MCF 10A (cell line): ENCODE measurements around the gene GPC4. TPM values are rescaled to one million over a fixed set of nuclear protein-coding genes. Genes with fewer than 3 reads are reported as not detected.

Experiments
- BruUV-seq: library from RNA; stranded (reverse); fragments of 400-500 nt; replicated peaks from 2 replicates; lab custom pipeline; 2021; lab: Mats Ljungman, UMichigan
- CTCF ChIA-PET: fragments of 300-600 bp; sonication (Branson Sonifier 250); formaldehyde crosslinking; extraction: SDS; loops from one replicate; lab custom pipeline; 2021; ENCODE audit warnings: antibody characterized with exemption, inconsistent platforms; lab: Yijun Ruan, JAX
- POLR2A ChIA-PET: fragments of 300-600, 350-650 bp; sonication (Branson Sonifier 250); formaldehyde crosslinking; extraction: SDS; loops from one replicate; lab custom pipeline; 2020; ENCODE audit warnings: antibody characterized with exemption, inconsistent platforms; lab: Yijun Ruan, JAX
- DNase-seq: peaks from one replicate; pipeline ENCODE4 v3.0.0-alpha.2; 2018; ENCODE audit not compliant: unreplicated experiment
- H3K27ac Mint-ChIP-seq: one replicate; pipeline ENCODE4 v1.8.0; 2022; ENCODE audit warnings: mild to moderate bottlenecking, low read depth, mixed read lengths; ENCODE audit not compliant: unreplicated experiment
- H3K27me3 Mint-ChIP-seq: one replicate; pipeline ENCODE4 v1.8.0; 2022; ENCODE audit warnings: mixed read lengths; ENCODE audit not compliant: insufficient read depth, unreplicated experiment
- H3K36me3 Mint-ChIP-seq: one replicate; pipeline ENCODE4 v1.8.0; 2022; ENCODE audit warnings: mild to moderate bottlenecking, moderate library complexity, mixed read lengths; ENCODE audit not compliant: insufficient read depth, unreplicated experiment
- H3K4me1 Mint-ChIP-seq: one replicate; pipeline ENCODE4 v1.8.0; 2022; ENCODE audit warnings: mixed read lengths; ENCODE audit not compliant: insufficient read depth, unreplicated experiment
- H3K4me3 Mint-ChIP-seq: one replicate; pipeline ENCODE4 v1.8.0; 2022; ENCODE audit warnings: mild to moderate bottlenecking, moderate library complexity, mixed read lengths; ENCODE audit not compliant: unreplicated experiment
- H3K9me3 Mint-ChIP-seq: one replicate; pipeline ENCODE4 v1.8.0; 2022; ENCODE audit warnings: mixed read lengths; ENCODE audit not compliant: unreplicated experiment
- CTCF ChIP-seq: fragments of 200-600 bp; IDR thresholded peaks from one replicate; pipeline ENCODE4 v1.8.0; 2022; ENCODE audit warnings: antibody characterized with exemption, mild to moderate bottlenecking; ENCODE audit not compliant: unreplicated experiment
- intact Hi-C: fragments of 100-400 bp; cut with micrococcal nuclease; formaldehyde crosslinking; loops from 2 replicates; pipeline ENCODE4 v1.14.1; 2022
- total RNA-seq: library from RNA; stranded (reverse); gene quantifications from 2 replicates; pipeline ENCODE4 v1.2.3, GENCODE V29; 2022

GPC4 gene
- total RNA-seq, 1 experiment from 2014 or later: 1.4 TPM

- intact Hi-C loops: no loop called here
- TF ChIP-seq CTCF: no peak
- POLR2A ChIA-PET: no interaction called here
- no peaks in the 10 kb centered on the region for H3K9me3 Mint-ChIP-seq
- no peak overlapping the region for H3K4me3 Mint-ChIP-seq
- DNase-seq: no peak
- no peaks in the 10 kb centered on the region for H3K4me1 Mint-ChIP-seq
- CTCF ChIA-PET: no interaction called here
- H3K27me3 Mint-ChIP-seq: peaks cover 70% of the 10 kb centered on the region
- no TSS peak for BruUV-seq
- H3K36me3 Mint-ChIP-seq: no peaks in the 10 kb centered on the region
- H3K27ac Mint-ChIP-seq: no peak overlapping the region
Observed at GRCh38 chrX:133384454-133384853, 30.8 kb downstream of the GPC4 start.

GRCh38 chrX:133380711-133381619 is 34.3 kb downstream of the GPC4 start:
- intact Hi-C loops: no loop called here
- Mint-ChIP-seq H3K4me3 (no peak overlapping the region), H3K9me3 (no peaks in the 10 kb centered on the region), H3K36me3 (no peaks in the 10 kb centered on the region), H3K27me3 (peaks cover 59% of the 10 kb centered on the region), H3K4me1 (no peaks in the 10 kb centered on the region), H3K27ac (no peak overlapping the region)
- TF ChIP-seq CTCF: no peak
- BruUV-seq: no TSS peak
- ChIA-PET POLR2A (no interaction called here), CTCF (interaction anchor here (0.6 kb wide), 3 partner anchors 9 to 413 kb away, joined by 3 read pairs; no protein-coding TSS in a partner anchor)
- DNase-seq: no peak

GRCh38 chrX:133376422-133376821 is 38.9 kb downstream of the GPC4 start:
- Mint-ChIP-seq H3K27ac (no peak overlapping the region), H3K27me3 (peaks cover 54% of the 10 kb centered on the region), H3K4me3 (no peak overlapping the region), H3K9me3 (no peaks in the 10 kb centered on the region), H3K36me3 (no peaks in the 10 kb centered on the region), H3K4me1 (no peaks in the 10 kb centered on the region)
- no TSS peak for BruUV-seq
- TF ChIP-seq CTCF: no peak
- intact Hi-C loops: no loop called here
- POLR2A ChIA-PET: no interaction called here
- no peak for DNase-seq
- CTCF ChIA-PET: interaction anchor here (0.6 to 1.2 kb wide), 2 partner anchors 12 to 67 kb away, joined by 3 read pairs; no protein-coding TSS in a partner anchor

GRCh38 chrX:133375615-133376340 is 39.5 kb downstream of the GPC4 start:
- no peak overlapping the region for H3K27ac Mint-ChIP-seq
- H3K4me1 Mint-ChIP-seq: no peaks in the 10 kb centered on the region

More at GRCh38 chrX:133375615-133376340, 39.5 kb downstream of the GPC4 start:
- TF ChIP-seq CTCF: no peak
- intact Hi-C loops: no loop called here
- Mint-ChIP-seq H3K27me3 (peaks cover 48% of the 10 kb centered on the region), H3K4me3 (no peak overlapping the region), H3K36me3 (no peaks in the 10 kb centered on the region), H3K9me3 (no peaks in the 10 kb centered on the region)
- CTCF ChIA-PET: interaction anchor here (0.6 to 1.2 kb wide), 2 partner anchors 12 to 68 kb away, joined by 3 read pairs; no protein-coding TSS in a partner anchor
- POLR2A ChIA-PET: no interaction called here
- no peak for DNase-seq
- BruUV-seq: no TSS peak
